Erythroblast (primary cell): Measurements from ENCODE around the gene GEMIN2.
"Not testable (repeated sequence)": the region's sequence is repeated elsewhere in the genome, so short reads cannot be mapped to it uniquely, and the experiment has no call there.

Experiments used
- DNase-seq, 2 experiments: peaks; one replicate each; lab custom pipeline; 2025; lab: John Stamatoyannopoulos, UW
- GATA1 ChIP-seq: IDR thresholded peaks from 2 replicates; pipeline ENCODE4 v1.6.1; 2011; ENCODE audit warnings: low read depth, mild to moderate bottlenecking, control low read depth, low read length, moderate library complexity
- POLR2A ChIP-seq: IDR thresholded peaks from 2 replicates; pipeline ENCODE4 v1.6.1; 2011; ENCODE audit warnings: mild to moderate bottlenecking, low read length

GEMIN2 gene

GRCh38 chr14:39145266-39145966, 31.3 kb downstream of the GEMIN2 start:
- peak; percentile 89 to 95 for DNase-seq
- TF ChIP-seq GATA1 = peak; percentile 46
- peak; percentile 24 for TF ChIP-seq POLR2A

- TF ChIP-seq POLR2A (no peak), GATA1 (no peak)
- DNase-seq = no peak
Measured at GRCh38 chr14:39154594-39155189, 40.6 kb downstream of the GEMIN2 start.

- no peak for DNase-seq
- TF ChIP-seq GATA1 (no peak), POLR2A (no peak)
Measured at GRCh38 chr14:39157491-39157890, 43.4 kb downstream of the GEMIN2 start.

GRCh38 chr14:39158222-39158858, 44.2 kb downstream of the GEMIN2 start:
- no peak for TF ChIP-seq GATA1
- DNase-seq = no peak

GRCh38 chr14:39160494-39160893, 46.4 kb downstream of the GEMIN2 start:
- no peak for DNase-seq
- no peak for TF ChIP-seq POLR2A
- TF ChIP-seq GATA1 = no peak

- DNase-seq = not testable (repeated sequence)
Measured at GRCh38 chr14:39167797-39168320, 53.7 kb downstream of the GEMIN2 start.

GRCh38 chr14:39168591-39168990, 54.5 kb downstream of the GEMIN2 start:
- TF ChIP-seq POLR2A (no peak), GATA1 (no peak)
- no peak for DNase-seq

- no peak for TF ChIP-seq POLR2A
- DNase-seq = no peak
Measured at GRCh38 chr14:39169541-39169900, 55.4 kb downstream of the GEMIN2 start.

- no peak for TF ChIP-seq POLR2A
- TF ChIP-seq GATA1 = no peak
- DNase-seq = peak in 1 of 2 experiments; percentile 40
Measured at GRCh38 chr14:39173198-39173597, 59.1 kb downstream of the GEMIN2 start.

GRCh38 chr14:39174560-39175444, 60.7 kb downstream of the GEMIN2 start, which contains the start of gene PNN:
Gene PNN (plus strand): TSS chr14:39175254. CDS start chr14:39175280, 26 bp downstream.
- TF ChIP-seq GATA1 = no peak
- TF ChIP-seq POLR2A = peak; percentile 96

GRCh38 chr14:39175445-39176262, 61.5 kb downstream of the GEMIN2 start:
- TF ChIP-seq POLR2A (no peak), GATA1 (no peak)
- DNase-seq = no peak

More at GRCh38 chr14:39174560-39175444, 60.7 kb downstream of the GEMIN2 start, which contains the start of gene PNN:
- DNase-seq = peak; percentile 99

GRCh38 chr14:39176263-39177167, 62.4 kb downstream of the GEMIN2 start:
- DNase-seq = no peak
- TF ChIP-seq POLR2A (no peak), GATA1 (no peak)
